HG03196 (cell line): ENCODE results near the gene FBXL5.

Experiments used
- ATAC-seq: cut with Tn5 transposase; IDR thresholded peaks from one replicate; pipeline ENCODE4 v1.9.1; 2021; ENCODE audit not compliant: unreplicated experiment

Gene FBXL5, protein sequence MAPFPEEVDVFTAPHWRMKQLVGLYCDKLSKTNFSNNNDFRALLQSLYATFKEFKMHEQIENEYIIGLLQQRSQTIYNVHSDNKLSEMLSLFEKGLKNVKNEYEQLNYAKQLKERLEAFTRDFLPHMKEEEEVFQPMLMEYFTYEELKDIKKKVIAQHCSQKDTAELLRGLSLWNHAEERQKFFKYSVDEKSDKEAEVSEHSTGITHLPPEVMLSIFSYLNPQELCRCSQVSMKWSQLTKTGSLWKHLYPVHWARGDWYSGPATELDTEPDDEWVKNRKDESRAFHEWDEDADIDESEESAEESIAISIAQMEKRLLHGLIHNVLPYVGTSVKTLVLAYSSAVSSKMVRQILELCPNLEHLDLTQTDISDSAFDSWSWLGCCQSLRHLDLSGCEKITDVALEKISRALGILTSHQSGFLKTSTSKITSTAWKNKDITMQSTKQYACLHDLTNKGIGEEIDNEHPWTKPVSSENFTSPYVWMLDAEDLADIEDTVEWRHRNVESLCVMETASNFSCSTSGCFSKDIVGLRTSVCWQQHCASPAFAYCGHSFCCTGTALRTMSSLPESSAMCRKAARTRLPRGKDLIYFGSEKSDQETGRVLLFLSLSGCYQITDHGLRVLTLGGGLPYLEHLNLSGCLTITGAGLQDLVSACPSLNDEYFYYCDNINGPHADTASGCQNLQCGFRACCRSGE

DNA sequence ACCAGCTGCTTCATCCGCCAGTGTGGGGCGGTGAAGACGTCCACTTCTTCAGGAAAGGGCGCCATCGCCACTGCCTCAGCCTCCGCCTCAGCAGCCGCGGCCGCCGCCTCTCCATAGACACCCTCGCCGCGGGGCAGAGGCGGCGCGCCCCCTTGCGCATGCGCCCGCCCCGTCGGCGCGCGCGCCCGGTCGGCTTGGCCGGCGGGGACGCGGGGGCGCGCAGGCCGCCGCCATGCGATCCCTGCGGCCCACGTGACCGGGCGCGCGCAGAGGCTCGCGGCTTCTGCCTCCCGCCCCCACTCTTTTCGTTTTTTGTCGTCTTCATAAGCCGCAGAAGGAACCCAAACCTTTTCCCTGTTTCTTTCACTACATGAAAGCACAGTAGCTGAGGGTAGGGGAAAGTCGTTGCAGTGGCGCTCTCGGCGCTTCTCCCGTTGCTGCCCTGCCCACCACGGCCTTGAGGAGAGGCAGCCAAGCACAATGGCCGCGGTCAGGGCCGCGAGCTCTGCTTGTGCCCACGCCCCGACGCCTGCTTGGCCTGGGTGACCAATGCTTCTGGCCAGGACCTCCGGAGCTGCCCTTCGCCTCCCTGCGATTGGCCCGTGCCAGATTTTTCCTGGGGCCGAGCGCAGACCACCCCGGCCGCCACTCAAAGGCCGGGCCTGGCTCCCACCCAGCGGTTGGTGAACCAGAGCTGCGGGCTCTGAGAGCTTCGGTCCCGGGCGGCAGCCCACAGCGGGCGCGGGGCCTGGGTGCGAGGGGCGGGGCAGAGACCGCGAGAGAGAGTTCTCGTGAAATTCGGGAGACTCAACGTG is at the start of gene FBXL5:
TSS of gene FBXL5 (minus strand) at position 135 of the 815 bp plus-strand sequence. CDS start at position 65, 70 bp downstream.
- ATAC-seq = peak; percentile 70

DNA sequence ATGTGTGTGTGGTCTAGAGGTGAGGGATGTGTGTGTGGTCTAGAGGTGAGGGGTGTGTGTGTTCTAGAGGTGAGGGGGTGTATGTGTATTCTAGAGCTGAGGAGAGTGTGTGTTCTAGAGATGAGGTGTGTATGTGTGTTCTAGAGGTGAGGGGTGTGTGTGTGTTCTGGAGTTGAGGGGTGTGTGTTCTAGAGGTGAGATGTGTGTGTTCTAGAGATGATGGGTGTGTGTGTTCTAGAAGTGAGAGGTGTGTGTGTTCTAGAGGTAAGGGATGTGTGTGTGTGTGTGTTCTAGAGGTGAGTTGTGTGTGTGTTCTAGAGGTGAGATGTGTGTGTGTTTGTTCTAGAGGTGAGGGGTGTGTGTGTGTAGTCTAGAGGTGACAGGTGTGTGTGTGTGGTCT is 49.0 kb upstream of the FBXL5 start:
- ATAC-seq = no peak

DNA sequence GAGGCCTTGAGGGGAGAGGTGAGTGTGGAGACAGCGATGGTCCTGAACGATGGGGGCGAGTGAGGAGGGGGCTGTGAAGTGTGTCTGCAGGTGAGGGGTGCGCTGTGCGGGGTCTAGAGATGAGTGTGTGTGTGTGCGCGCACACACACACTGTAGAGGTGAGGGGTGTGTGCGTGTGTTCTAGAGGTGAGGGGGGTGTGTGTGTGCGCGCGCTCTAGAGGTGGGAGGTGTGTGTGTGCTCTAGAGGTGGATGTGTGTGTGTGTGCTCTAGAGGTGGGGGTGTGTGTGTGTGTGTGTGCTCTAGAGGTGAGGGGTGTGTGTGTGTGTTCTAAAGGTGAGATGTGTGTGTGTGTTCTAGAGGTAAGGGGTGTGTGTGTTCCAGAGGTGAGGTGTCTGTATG is 48.3 kb upstream of the FBXL5 start:
- no peak for ATAC-seq

DNA sequence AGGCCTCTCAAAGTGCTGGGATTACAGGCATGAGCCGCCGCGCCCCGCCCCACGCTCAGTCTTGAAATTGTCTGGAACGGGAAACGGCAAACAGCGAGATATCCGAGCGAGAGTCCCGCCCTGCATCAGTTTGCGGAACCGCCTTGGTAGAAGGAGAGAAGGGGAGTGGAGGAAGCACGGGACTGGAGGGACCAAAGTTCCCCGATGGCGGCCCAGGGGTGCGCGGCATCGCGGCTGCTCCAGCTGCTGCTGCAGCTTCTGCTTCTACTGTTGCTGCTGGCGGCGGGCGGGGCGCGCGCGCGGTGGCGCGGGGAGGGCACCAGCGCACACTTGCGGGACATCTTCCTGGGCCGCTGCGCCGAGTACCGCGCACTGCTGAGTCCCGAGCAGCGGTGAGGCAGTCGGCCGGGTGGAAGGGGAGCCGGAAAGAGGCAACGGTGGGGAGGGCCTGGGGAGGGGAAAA is 47.8 kb upstream of the FBXL5 start, which contains the start of gene BST1:
TSS of gene BST1 (plus strand) at position 125 of the 463 bp plus-strand sequence. CDS start at position 205, 80 bp downstream.
- peak; percentile 58 for ATAC-seq

DNA sequence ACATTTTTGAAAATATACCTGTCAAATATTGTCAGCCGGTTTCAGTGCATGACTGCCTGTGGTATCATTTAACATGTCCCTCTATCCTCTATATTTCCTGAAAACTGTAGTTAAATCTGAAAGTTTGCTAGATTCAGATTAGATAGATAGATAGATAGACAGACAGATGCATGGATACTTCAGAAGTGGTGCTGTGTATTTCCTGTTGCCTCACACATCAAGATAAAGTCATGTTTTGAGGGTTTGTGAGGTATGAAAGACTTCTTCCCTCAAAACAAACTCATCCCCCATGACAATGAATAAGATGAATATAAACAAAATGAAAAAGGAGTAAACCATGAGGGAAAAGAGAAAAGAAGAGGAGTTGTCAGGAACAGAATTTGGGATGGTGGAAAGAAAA is 41.7 kb upstream of the FBXL5 start:
- no peak for ATAC-seq

DNA sequence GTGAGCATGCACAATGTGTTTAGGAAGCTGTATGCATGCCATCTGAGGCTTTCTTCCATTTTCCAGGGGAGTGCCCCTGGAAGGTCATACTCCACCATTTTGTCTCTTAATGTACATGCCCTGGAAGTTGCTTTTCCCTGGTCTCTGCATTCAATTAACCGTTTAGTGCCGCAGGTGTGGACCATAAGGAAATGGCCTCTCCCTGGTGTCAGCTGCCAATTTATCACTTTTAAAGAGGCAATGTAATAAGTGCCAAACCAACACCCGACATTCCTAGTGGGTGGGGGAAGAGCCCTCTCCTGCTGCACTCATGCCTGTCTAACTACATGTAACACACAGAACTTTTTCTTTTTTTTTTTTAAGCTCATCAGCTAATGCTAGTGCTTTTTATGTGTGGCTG is 40.6 kb upstream of the FBXL5 start:
- no peak for ATAC-seq

DNA sequence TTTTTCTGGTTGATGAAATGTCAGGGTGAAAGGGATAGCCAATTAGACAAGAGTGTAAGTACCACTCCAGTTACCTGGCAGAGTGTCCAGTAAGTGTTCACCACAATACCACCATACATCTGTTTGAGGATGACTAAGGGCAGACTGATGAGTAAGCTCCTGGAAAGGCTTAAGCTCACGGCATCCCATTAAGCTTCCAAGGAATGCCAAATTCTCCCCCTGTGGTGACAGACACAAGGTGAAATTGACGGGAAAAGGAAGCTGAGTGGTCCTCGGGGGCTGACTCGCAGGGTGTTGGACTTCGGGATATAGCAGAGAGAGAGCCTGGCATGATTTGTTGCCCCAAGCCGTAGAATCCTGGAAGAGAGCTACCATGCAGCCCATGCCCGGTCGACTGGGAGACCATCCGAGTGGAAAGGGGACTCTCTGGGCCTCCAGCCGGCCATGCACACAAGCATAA is 40.1 kb upstream of the FBXL5 start:
- no peak for ATAC-seq

DNA sequence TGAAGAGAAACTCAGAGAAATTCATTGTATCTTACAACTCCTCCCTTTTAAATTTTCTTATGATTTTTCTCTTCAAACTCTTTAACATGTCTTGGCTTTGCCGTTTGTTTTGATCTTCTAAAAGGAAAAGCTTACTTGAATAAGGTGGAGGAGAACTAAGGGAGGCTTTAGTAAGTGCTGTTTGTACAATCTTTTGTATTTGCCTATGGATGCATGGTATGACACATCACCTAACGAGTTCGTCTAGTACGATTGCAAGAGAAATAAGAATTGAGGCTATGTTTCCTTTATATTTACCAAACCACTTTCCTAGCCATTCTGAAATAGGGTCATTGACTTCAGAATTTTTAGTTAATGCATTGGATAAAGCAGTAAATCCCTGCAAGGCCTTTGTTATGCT is 39.3 kb upstream of the FBXL5 start:
- no peak for ATAC-seq

DNA sequence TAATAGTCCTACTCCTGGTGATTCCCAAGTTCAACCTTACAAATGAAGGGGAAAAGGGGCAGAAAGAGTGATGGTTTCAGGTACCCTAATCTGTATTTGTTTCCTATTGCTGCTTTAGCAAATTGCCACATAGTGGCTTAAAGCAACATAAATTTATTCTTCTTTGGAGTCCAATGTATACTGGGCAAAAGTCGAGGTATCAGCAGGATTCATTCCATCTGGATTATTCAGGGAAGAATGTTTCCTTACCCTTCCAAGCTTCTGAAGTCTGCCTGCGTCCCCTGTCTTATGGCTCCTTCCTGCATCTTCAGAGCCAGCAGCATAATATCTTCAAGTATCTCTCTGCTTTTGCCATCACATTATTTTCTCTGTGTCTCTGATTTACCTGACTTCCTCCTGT is 37.4 kb upstream of the FBXL5 start:
- no peak for ATAC-seq

DNA sequence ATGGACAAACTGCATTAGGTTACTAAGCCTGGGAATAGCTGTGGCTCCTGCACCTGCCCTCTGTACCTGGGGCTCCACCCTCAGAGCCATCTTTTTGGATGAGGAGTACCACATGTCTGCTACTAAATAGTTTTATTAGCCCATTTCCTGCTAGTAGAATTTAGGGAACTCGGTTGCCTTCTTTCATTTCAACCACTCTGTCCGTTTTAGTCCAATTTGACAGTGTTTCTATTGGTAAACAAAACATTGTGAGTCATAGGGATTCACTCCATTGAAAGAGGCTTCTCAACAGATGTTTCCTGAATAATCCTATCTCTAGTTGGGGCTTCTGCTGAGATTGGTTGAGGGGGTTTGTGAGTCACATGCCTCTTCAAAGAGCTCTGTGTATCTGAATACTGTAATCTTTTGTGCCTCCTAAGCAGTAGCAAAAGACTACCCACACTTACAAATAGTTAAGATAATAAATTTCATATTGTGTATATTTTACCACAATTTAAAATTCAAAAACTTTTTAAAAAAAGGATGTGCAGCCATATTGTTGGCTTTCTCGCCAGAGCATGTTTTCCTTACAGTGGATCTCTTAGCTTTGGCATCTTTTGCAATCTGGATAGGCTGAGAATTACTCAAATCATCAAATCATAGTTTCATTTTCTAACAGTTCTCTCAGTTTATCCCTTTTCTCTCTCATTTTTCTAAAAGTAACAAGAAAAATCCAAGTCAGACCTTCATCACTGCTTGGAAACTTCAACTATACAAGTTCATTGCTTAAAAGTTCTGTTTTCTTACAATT is 36.4 kb upstream of the FBXL5 start:
- no peak for ATAC-seq

DNA sequence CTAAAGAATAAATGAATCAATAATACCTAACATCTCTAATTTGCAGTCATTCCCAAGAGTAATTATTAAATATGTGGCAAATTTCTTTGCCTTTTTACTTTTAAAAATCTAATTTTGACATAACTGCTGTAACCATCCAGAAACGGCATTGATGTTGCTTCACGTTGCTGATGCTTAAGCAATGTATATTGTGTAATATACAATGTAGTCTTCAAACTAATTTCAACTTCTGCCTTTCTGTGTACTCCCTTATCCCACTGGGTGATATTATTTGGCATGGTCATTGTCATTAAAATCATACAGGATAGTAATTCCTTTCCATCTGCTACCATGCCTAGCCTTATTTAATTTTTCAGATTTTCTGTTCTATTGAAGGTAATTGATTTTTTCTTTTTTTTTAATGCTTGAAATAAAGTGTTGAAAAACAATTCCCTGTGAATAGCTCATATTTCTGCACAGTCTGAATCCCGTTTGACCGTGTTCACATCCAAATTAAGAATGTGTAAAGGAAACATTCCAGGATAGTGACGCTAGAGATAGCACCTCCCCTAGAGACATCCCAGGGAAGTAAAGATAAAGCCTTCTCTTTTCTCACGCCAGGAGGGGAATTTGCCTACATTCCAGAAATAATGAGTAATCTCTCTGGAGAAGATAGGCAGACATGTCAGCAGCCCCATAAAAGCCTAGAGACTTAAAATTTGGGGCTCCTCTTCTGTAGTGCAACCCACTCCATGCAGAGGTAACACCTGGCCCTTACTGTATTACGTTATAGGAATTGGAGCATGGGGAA is 35.1 kb upstream of the FBXL5 start:
- no peak for ATAC-seq

DNA sequence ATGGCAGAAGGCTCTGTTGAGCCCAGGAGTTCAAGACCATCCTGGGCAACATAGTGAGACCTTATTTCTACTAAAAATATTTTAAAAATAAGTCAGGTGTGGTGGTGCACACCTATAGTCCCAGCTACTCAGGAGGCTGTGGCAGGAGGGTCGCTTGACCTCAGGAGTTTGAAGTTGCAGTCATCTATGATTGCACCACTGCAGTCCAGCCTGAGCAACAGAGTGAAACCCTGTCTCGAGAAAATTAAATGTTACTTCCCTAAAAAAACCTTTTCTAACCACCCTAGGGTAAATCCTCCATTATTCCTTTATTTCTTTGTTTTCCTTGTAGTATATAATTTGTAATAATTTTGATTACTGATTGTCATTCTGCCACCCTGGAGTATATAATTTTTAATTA is 34.4 kb upstream of the FBXL5 start:
- no peak for ATAC-seq

DNA sequence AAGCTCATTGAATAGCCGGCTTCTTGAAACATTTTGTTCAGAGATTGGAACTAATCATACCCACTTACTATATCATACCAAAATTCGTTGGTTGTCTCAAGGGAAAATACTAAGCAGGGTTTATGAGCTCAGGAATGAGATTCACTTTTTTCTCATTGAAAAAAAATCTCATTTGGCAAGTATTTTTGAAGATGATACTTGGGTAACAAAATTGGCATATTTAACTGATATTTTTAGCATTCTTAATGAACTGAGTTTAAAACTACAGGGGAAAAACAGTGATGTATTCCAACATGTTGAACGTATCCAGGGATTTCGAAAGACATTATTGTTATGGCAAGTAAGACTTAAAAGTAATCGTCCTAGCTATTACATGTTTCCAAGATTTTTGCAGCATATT is 32.9 kb upstream of the FBXL5 start:
- no peak for ATAC-seq

DNA sequence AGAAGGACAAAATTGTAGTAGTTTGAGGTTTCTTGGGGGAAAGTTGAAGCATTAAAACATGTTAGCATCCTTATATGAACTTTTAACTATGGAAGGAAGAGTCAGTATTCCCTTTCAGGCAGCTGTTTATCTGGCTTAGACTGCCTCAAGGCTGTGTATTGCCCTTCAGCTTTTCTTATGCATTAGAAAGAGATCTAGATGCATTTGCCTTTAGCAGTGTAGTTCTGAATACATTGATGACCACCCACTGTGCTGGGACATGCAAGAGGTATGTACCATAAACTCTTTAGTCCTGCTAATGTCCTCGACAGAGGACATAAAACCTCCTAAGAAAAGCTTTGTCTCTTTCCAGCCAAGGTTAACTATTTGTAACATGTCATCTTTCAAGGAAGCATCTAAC is 29.3 kb upstream of the FBXL5 start:
- ATAC-seq = no peak

DNA sequence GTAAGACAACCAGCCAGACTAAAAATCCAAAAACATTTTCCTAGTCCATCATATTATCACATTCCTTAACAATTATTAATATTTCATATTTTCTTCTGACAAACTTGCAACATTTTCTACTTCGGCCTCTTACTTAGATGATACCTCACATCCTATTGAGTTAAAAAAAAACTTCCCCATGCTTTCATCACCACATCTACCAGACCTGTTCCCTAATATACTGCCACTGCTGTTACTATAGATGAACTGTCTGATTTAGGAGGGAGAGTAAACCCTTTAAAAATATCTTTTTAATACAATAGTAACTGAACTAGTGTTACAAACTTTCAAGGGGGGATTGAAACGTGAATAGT is 28.0 kb upstream of the FBXL5 start:
- ATAC-seq = no peak

DNA sequence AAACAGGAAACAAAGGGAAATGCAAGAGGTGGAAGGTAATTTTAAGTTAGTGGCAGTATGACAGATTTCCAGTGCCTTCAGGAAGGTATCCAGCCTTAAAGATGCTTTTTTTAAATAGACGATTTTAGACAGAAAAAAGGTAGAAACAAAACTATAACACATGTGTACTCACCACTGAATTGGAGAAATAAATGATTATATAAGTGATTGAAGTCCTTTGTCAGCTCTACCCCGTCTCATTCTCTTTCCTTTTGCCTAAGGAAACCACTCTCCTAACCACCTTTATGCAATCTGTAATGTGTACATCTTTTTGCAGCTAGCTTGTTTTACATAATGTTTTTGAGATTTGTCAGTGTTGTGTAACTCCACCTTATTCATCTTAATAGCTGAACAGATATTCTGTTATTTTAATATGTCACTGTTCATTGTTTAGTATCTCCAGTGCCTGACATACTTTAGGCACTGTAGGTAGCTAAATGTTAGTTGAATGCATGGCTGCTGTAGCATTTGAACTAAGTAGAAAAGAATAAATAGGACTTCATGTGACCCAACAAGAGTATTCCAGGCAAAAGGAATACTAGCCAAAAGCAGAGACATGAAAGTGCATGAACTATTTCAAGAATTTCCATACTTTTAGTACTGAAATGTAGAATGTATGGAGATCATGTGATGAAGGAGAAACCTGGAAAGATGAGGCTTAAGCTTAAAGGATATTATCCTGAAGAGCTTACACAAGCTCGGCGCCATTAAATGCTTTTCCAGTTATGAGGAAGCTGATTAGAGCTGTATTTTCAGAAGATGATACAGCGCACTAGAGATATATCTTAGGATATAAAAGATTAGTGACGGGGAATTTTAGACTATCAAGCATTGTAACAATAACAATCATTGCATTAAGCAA is 27.3 kb upstream of the FBXL5 start:
- ATAC-seq = peak; percentile 8

DNA sequence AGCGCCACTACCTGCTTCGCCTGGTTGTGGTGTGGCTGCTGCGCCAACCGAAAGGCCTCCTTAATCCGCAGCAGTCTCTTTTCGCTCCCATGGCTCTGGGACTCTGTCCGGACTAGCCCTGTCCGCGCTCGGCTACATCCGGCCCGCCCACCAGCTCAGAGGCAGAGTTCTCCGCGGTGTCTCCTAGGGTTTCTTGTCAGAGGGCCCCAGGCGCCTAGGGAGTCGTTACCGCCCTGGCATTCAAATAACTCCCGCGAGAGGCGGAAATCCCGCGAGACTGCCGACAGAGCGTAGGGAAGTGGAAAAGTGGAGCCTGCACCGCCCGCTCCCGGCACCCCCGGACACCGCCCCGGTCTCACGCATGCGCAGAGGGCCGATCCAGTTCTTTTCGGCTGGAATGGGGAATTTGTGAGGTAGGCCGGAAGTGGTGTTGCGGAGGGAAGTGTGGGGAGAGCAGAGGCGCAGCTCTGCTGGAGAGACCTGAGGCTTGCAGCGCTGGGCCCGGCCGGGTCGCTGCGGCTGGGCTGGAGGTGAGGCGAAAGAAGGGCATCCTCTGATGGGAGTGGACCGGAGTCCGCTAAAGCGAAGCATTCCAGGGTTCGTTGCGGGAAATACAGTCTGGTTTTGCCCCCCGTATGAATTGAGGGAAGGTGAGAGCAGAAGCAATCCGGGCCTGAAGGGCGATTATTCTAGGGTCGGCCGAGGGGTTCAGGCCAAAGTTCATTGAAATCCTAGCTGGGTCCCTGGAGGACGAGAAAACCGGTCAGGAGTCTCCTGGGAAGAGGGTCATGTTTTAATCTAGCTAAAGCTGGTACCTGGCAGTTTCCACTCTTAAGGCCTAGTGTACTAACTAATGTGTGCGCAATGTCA is 26.4 kb upstream of the FBXL5 start, which contains the start of gene FAM200B:
TSS of gene FAM200B (plus strand) at position 456 of the 870 bp plus-strand sequence. CDS start 5,151 bp downstream, outside the sequence.
- peak; percentile 94 for ATAC-seq

DNA sequence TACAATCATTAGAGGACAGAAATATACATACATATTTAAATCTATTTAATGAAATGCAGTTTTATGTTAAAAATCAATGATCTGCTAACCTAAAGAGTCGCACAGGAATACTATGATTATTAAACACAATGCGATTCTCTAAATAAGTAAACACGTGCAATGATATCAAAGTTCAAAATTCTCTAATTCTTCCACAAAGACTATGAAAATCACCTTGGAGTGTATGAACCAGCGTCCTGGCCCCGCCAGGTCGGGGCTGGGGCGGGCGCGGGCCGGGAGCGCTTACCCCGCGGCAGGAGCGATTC is 25.9 kb upstream of the FBXL5 start:
- no peak for ATAC-seq
